PC-3 (cell line): ENCODE measurements around the gene GPR84. TPM values are rescaled to one million over a fixed set of nuclear protein-coding genes. Genes with fewer than 3 reads are reported as not detected.

ENCODE experiments used
- ATAC-seq: fragments of 200-7000 bp; cut with Tn5 transposase; 2 replicates; pipeline ENCODE4 v1.9.1; 2020; ENCODE audit warnings: mild to moderate bottlenecking, moderate library complexity
- BruUV-seq: library from RNA; stranded (reverse); fragments of 400-500 nt; replicated peaks from 2 replicates; lab custom pipeline; 2021; lab: Mats Ljungman, UMichigan
- CTCF ChIA-PET: fragments of 300-600 bp; sonication (Branson Sonifier 250); formaldehyde crosslinking; loops from one replicate; lab custom pipeline; 2022; ENCODE audit warnings: antibody characterized with exemption; lab: Charles Lee
- POLR2A ChIA-PET: fragments of 300-600 bp; sonication (Branson Sonifier 250); formaldehyde crosslinking; loops from one replicate; lab custom pipeline; 2022; ENCODE audit warnings: antibody characterized with exemption; ENCODE audit not compliant: unreplicated experiment; lab: Charles Lee
- DNase-seq: peaks from one replicate; pipeline ENCODE4 v3.0.0-alpha.2; 2015
- H2AFZ ChIP-seq: fragments of 300-600 bp; sonication (generic); 2 replicates; pipeline ENCODE4 v1.6.0; 2016; ENCODE audit warnings: antibody characterized with exemption, low read length
- H3F3A ChIP-seq: fragments of 300-600 bp; sonication (generic); one replicate; pipeline ENCODE4 v1.6.0; 2017; ENCODE audit warnings: antibody characterized with exemption, low read length, control low read depth, mild to moderate bottlenecking; ENCODE audit not compliant: unreplicated experiment
- H3K27ac ChIP-seq: fragments of 300-600 bp; sonication (generic); 2 replicates; pipeline ENCODE4 v1.5.1; 2016; ENCODE audit warnings: mild to moderate bottlenecking, low read length
- H3K27me3 ChIP-seq: fragments of 300-600 bp; sonication (generic); 2 replicates; pipeline ENCODE4 v1.6.1; 2016; ENCODE audit warnings: low read length, mixed read lengths
- H3K36me3 ChIP-seq: fragments of 300-600 bp; sonication (generic); 2 replicates; pipeline ENCODE4 v1.6.1; 2016; ENCODE audit warnings: low read depth, mixed run types, low read length, mixed read lengths
- H3K4me1 ChIP-seq: fragments of 300-600 bp; sonication (generic); 2 replicates; pipeline ENCODE4 v1.5.1; 2016; ENCODE audit warnings: low read length; ENCODE audit not compliant: insufficient read depth
- H3K4me2 ChIP-seq: fragments of 300-600 bp; sonication (generic); 2 replicates; pipeline ENCODE4 v1.6.0; 2016; ENCODE audit warnings: low read length
- H3K4me3 ChIP-seq: fragments of 300-600 bp; sonication (generic); 2 replicates; pipeline ENCODE4 v1.5.1; 2016; ENCODE audit warnings: mild to moderate bottlenecking, low read length, mixed read lengths
- H3K79me2 ChIP-seq: fragments of 300-600 bp; sonication (generic); 2 replicates; pipeline ENCODE4 v1.6.1; 2017; ENCODE audit warnings: low read length, mixed read lengths
- H3K9ac ChIP-seq: fragments of 300-600 bp; sonication (generic); 2 replicates; pipeline ENCODE4 v1.6.0; 2016; ENCODE audit warnings: mild to moderate bottlenecking, low read length
- H3K9me2 ChIP-seq: fragments of 300-600 bp; sonication (generic); replicated peaks from 2 replicates; pipeline ENCODE4 v1.6.1; 2016; ENCODE audit warnings: mixed run types, low read length, mixed read lengths
- H3K9me3 ChIP-seq: fragments of 300-600 bp; sonication (generic); 2 replicates; pipeline ENCODE4 v1.6.1; 2016; ENCODE audit warnings: low read length, mixed read lengths
- H4K20me1 ChIP-seq: fragments of 300-600 bp; sonication (generic); 2 replicates; pipeline ENCODE4 v1.6.1; 2016; ENCODE audit warnings: low read length, mixed read lengths
- EZH2phosphoT487 ChIP-seq: fragments of 300-600 bp; sonication (generic); IDR thresholded peaks from 2 replicates; pipeline ENCODE4 v1.6.1; 2018; ENCODE audit warnings: mild to moderate bottlenecking, antibody characterized with exemption, low read length, borderline replicate concordance
- intact Hi-C: fragments of 100-400 bp; cut with micrococcal nuclease; formaldehyde crosslinking; loops from 2 replicates; pipeline ENCODE4 v1.9.0; 2023
- total RNA-seq: library from RNA; depleted of rRNA; stranded (reverse); fragments of >200 nt; gene quantifications from 2 replicates; pipeline ENCODE4 v1.2.3, GENCODE V29; 2014
- TF ChIP-seq, protein P1 (sequence below): fragments of 300-600 bp; sonication (generic); conservative IDR thresholded peaks from 2 replicates; pipeline ENCODE4 v1.5.1; 2017; ENCODE audit warnings: antibody characterized with exemption, low read depth, mild to moderate bottlenecking, low read length

The GPR84 gene
- total RNA-seq, 1 experiment from 2014 or later: not detected

DNA sequence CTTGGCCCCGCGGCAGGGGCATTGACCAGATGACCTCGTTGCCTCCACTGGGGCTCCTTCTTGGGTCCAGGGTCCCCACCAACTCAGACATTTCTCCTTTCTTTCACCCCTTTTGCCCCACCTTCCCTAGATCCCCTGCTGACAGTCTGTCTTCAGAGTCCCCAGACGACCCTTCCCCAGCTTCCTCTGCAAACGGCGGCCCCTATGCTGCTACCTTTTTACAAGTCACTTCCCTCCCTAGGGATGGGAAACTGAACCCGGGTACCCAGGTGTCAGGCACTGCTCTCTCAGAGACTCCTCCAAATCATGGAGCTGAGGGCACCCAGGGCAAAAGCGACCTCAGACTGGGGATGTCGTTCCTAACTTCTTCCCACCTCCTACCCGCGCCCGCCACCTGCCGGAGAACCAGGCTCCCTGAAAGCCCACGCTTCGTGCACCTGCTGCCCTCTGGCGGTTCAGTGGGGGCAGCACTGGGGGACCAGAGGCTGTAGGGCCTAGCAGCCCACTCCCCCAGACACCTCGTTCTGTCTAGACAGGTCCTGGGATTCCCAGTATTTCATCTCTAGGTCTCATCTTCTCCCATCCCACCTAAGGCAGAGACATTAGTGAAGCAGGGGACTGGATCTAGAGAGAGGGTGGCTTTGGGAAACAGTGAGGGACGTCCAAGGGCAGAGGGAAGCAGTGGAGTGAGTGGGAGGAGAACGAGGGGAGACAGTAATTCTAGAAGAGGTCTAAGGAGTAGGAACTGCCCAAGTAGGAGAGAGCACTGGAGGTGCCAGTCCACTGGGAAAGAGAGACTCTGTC lies 15.3 kb upstream of the GPR84 start:
- peaks cover 16% of the 10 kb centered on the region for H3K4me1 ChIP-seq
- H3K27me3 ChIP-seq: no peaks in the 10 kb centered on the region
- no peaks in the 10 kb centered on the region for H3K9me3 ChIP-seq
- ChIA-PET POLR2A (interaction anchor here (0.7 kb wide), 1 partner anchor 16 kb away, joined by 3 read pairs; no protein-coding TSS in a partner anchor), CTCF (interaction anchor here (0.6 to 2.7 kb wide), 7 partner anchors 8 to 1275 kb away, joined by 3 to 26 read pairs (median 4); no protein-coding TSS in a partner anchor)
- ATAC-seq: peak; percentile 80
- peak; percentile 94 for DNase-seq
- H3K27ac ChIP-seq: peak overlapping the region; percentile 37; the same call in 1 of the 2 replicates
- H2AFZ ChIP-seq: peak overlapping the region; percentile 95
- no peaks in the 10 kb centered on the region for H4K20me1 ChIP-seq
- no peaks in the 10 kb centered on the region for H3F3A ChIP-seq
- TSS peak; percentile 61 for BruUV-seq
- H3K9me2 ChIP-seq: no peaks in the 10 kb centered on the region
- H3K4me3 ChIP-seq: peak overlapping the region; percentile 73
- H3K79me2 ChIP-seq: no peaks in the 10 kb centered on the region
- H3K4me2 ChIP-seq: peak overlapping the region; percentile 96
- H3K36me3 ChIP-seq: no peaks in the 10 kb centered on the region
- TF ChIP-seq, protein P1, sequence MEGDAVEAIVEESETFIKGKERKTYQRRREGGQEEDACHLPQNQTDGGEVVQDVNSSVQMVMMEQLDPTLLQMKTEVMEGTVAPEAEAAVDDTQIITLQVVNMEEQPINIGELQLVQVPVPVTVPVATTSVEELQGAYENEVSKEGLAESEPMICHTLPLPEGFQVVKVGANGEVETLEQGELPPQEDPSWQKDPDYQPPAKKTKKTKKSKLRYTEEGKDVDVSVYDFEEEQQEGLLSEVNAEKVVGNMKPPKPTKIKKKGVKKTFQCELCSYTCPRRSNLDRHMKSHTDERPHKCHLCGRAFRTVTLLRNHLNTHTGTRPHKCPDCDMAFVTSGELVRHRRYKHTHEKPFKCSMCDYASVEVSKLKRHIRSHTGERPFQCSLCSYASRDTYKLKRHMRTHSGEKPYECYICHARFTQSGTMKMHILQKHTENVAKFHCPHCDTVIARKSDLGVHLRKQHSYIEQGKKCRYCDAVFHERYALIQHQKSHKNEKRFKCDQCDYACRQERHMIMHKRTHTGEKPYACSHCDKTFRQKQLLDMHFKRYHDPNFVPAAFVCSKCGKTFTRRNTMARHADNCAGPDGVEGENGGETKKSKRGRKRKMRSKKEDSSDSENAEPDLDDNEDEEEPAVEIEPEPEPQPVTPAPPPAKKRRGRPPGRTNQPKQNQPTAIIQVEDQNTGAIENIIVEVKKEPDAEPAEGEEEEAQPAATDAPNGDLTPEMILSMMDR: peak; percentile 100
- no peak for TF ChIP-seq EZH2phosphoT487
- peak overlapping the region; percentile 54 for H3K9ac ChIP-seq
- intact Hi-C loops: loop anchor here (1.0 kb wide), 1 partner anchor 11 kb away; no protein-coding TSS in a partner anchor

DNA sequence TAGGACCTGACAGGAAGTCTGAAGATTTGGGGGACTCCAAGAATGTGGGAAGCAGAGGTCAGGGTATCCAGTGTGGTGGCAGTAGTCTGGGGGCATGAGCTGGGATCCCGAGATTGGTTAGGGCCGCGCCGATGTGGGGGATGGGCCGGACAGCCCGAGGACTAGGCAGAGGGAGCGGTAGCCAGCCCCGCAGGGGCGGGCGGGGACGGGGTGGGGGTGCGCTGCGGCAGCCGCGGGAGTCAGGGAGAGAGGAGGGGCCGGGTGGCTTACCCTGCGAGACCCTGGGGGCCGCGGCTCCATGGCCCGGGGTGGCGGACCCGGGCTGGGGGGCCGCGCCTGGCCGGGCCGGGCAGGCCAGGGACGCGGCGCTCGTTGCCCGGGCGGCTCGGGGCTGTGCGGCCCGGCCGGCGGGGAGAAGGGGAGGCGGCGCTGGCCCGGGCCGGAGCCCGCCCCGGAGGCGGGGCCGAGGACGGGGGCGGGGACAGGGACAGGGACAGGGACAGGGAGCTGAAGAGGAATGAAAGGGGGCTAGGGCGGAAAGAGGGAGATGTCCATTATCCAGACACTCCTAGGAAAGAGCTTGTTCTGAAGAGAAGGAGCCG lies 14.6 kb upstream of the GPR84 start:
- CTCF ChIA-PET: interaction anchor here (0.6 to 2.7 kb wide), 7 partner anchors 8 to 1276 kb away, joined by 3 to 26 read pairs (median 4); no protein-coding TSS in a partner anchor
- DNase-seq: peak; percentile 71
- Histone ChIP-seq H3K9ac (peak overlapping the region; percentile 55), H3F3A (no peaks in the 10 kb centered on the region), H3K9me3 (no peaks in the 10 kb centered on the region), H3K27ac (no peak overlapping the region; the same call in 1 of the 2 replicates), H4K20me1 (no peaks in the 10 kb centered on the region), H3K36me3 (no peaks in the 10 kb centered on the region), H3K4me2 (peak overlapping the region; percentile 96), H2AFZ (peak overlapping the region; percentile 95), H3K4me3 (peak overlapping the region; percentile 73), H3K79me2 (no peaks in the 10 kb centered on the region), H3K4me1 (peaks cover 23% of the 10 kb centered on the region), H3K27me3 (no peaks in the 10 kb centered on the region), H3K9me2 (no peaks in the 10 kb centered on the region)
- TF ChIP-seq, protein P1: no peak
- no TSS peak for BruUV-seq
- intact Hi-C loops: loop anchor here (1.0 kb wide), 1 partner anchor 11 kb away; no protein-coding TSS in a partner anchor
- peak; percentile 92 for ATAC-seq
- POLR2A ChIA-PET: interaction anchor here (0.6 to 0.7 kb wide), 2 partner anchors 16 to 535 kb away, joined by 3 read pairs; no protein-coding TSS in a partner anchor
